Measurements from ENCODE around the gene DUSP9.
"Not testable (repeated sequence)": the region's sequence is repeated elsewhere in the genome, so short reads cannot be mapped to it uniquely, and the experiment has no call there.

GRCh38 chrX:153683486-153683885 is 36.5 kb downstream of the DUSP9 start:
- not testable (repeated sequence) for TF ChIP-seq CTCF (IDR thresholded peaks at IDR 0.05 in 4 of 5, conservative IDR thresholded peaks at IDR 0.05 in 1 of 5); POLR2A (IDR thresholded peaks at IDR 0.05)
